IPS-NIHi7 (cell line): ENCODE results near the gene SGMS1.
"Not testable (repeated sequence)": the region's sequence is repeated elsewhere in the genome, so short reads cannot be mapped to it uniquely, and the experiment has no call there.

Experiments
- DNase-seq: peaks from one replicate; pipeline ENCODE4 v3.0.0; 2012; ENCODE audit warnings: mixed read lengths; ENCODE audit errors: extremely low spot score

The SGMS1 gene

DNA sequence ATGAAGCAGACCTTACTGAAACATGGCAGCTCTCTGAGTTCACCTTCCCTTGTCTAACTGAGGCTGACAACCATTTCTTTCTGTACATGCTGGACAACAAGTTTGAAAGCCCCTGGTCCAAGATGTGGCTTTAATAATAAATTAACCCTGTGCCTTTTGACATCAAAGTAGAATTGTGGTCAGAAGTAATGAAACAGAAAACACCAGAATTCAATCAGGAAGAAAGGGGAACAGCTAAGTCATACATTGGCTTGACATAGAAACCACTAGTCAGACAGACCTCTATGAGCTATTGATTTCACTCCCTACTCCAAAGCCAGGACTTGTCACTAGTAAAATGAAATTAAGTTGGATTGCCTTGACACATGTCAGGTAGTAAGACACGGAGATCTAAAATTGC lies 197.3 kb downstream of the SGMS1 start:
- no peak for DNase-seq

DNA sequence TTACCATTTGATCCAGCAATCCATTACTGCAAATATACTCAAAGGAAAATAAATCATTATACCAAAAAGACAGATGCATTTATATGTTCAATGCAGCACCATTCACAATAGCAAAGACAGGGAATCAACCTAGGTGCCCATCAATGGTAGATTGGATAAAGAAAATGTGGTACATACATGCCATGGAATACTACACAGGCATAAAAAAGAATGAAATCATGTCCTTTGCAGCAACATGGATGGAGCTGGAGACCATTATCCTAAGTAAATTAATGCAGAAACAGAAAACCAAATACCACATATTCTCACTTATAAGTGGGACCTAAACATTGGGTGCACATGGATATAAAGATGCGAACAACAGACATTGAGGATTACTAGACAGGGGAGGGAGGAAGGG lies 198.5 kb downstream of the SGMS1 start:
- not testable (repeated sequence) for DNase-seq

DNA sequence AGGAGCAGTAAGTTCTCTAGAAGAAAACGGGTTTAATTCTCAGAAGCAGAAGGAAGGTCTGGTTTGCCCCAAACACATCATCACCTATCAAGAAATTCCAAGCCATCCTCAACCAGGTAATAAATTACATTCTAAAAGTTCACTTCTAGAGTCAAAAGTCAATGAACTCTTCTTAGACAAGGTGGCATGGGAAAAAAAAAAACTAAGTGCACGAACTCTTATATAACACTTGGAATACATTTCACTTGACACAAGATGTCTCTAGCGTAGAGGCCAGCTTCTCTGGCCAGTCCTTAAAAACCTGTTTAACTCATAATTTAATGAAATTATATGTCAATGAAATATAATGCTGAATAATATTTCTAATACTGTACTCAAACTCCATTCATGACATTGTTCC lies 200.3 kb downstream of the SGMS1 start:
- no peak for DNase-seq

DNA sequence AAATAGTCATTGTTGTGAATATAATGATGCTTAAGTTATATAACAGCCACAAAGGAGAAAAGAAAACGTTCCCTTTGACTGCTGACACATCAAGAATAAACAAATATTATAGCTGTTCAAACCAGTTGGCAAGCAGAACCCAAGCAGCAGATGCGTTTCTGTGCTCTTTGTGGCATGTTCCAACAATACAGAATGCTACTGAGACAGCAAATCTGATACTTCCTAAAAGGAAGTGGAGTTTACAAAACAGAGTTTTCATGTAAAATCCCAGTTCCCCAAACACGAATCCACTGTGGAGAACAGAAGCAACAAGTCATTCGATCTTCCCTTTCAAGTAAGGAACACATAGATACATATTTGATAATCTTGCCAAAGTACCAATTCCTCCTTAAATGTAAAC lies 201.5 kb downstream of the SGMS1 start:
- DNase-seq: no peak

DNA sequence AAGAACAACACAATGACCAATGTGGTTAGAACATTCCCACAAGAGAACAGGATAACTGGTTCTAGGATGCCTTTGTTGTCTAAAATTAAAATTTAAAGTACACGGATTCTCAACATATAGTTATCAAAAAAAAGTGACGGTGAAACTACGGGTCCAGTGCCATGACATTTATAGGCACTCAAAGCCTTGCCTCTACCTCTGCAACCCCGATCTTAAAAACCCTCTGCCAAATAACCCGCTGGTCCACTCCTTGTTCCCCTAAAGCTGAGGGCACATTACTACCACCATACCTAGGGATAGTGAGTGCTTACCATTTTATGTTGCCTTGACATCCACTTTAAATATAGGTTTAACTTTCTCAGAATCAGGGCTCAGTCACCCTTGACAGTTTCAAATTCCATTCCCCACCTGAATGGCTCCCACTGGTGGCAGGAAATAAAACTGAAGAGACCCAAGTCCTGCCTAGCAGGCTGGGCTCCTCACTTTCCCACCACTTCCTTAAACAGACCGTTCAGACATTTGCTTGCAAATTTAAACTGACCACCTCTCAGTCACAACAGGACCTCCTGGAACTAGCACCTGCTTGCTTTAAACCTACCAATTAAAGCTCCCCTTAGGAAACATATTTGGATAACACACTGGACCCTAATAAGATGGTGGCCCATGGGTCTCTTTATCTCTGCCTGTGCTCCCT lies 202.6 kb downstream of the SGMS1 start:
- DNase-seq: peak; percentile 68

DNA sequence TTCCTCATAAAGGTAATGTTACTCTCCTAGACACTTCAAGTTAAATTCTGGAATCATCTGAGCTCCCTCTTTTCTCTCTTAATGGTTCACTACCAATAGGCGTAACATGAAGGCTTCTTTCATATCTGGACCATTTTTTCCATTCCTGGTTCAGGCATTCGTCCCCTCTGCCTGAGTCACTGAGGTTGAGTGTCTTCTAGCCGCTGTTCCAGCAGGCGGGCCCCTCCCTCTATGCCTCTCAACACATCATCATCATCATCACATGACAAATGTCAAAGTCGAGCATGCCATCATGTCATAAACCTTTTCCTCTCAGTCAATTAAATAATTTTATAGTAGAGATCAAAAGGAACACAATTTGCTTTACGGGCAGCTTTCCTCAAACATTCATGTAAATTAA lies 203.6 kb downstream of the SGMS1 start:
- no peak for DNase-seq

DNA sequence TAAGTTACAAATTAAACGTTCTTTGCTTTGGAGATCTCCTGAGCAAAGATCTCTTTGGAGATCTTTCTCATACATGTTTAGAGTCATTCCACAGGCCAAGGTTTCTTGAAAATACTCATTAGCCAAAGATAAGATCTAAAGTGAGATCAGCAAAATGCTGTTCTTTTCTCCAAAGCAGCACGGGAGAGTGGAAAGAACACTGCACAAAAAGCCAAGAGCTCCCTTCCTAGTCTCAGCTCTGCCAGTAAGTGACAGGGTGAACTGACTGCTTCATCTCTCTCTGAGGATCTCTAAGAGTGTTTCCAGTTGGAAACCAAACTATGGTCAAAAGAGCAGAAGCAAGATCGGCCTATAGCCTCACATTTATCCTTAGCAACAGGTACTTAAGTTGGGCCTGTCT lies 204.0 kb downstream of the SGMS1 start:
- DNase-seq: no peak

DNA sequence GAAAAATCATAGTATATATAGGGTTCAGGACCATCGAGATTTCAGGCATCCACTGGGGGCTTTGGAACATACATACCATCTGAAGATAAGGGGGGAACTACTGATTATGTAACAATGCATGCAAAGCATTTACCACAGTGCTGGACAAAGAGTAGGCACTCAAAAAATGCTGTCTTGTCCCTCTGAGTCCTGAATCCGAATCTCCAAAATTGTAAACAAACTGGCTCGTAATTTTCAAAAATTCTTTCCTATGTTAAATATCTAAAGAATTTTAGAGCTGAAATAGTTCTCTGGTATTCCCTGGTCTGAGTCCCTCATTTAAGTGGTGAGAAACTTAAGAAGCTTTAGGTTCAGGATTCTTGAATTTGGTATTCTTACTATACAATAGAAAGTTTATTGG lies 204.7 kb downstream of the SGMS1 start:
- no peak for DNase-seq

DNA sequence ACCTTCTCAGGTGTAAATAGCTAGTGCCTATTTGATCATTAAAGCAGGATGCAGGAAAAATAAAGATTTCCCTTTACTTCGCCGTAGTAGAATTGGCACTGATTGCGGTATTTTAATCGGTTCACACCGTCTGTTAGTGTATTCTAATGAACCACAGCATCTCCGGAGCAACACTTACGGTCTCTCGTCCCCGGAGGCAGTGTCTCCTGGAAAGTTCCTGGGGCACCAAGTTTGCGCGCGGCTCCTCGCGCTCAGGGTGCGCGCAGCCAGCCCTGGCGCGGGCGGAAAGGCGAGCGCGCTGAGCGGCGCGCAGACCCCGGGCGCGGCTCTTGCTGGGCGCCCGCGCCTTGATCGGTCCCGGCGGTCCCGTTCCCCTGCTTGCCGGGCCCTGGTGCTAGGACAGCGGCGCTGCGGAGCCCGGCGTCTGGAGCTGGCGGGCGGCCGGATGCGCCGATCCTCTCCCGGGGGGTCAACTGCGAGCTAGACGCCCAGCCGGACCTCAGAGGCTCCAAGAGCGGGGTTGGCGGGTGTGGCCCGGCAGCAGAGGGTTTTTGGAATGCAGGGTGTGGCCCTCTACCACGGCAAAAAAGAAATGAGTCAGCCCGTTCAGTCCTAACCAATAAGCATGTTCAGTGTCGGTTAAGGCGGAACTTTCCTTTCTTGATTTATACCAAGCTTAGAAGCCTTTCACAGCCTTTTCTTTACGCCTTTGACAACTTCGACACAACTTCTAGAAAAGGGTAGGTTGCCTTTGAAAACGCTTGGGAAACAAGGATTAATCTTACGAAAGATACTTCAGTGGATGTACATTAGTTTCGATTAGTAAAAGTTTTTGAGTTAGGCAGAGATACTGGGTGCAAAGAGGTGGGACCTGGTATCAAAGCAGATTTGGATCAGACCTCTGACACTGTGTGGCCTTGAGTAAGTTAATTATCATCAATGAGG lies 205.6 kb downstream of the SGMS1 start:
- peak; percentile 79 for DNase-seq

DNA sequence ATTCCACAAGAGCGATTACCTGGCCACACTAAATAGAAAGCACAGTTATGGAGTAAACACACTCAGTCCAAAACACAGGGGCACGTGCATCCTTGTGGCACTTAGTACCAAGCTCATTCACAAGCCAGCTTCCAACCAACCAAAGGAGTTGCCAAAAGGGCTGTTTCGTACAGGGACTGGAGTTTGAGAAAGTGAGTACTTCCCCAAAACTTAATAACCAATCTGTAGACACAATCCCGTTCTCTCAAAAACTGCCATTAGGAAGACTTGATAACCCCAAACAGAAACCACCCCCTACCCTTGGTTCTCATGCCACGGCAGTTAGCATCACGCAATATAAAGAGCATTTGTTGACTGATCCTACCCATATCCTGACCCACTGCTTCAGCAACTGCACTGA lies 206.3 kb downstream of the SGMS1 start:
- no peak for DNase-seq

DNA sequence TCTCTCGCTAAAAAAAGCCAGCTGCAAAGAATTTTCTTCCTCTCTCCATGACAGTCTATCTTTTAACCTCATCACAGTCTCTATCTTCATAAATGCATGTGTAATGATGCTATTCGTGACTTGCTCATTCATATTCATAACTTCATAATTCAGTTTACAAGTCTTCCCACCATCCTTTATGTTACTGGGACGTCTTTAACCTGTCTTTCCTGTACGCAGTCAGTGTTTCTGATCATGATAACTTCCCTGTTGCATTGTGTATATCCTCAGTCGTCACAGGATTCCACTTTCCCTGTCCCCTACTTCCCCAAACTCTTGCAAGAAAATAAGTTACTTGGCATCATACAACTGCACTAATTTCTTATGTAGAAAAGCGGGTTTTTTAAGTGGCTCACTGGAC lies 206.9 kb downstream of the SGMS1 start:
- DNase-seq: no peak

DNA sequence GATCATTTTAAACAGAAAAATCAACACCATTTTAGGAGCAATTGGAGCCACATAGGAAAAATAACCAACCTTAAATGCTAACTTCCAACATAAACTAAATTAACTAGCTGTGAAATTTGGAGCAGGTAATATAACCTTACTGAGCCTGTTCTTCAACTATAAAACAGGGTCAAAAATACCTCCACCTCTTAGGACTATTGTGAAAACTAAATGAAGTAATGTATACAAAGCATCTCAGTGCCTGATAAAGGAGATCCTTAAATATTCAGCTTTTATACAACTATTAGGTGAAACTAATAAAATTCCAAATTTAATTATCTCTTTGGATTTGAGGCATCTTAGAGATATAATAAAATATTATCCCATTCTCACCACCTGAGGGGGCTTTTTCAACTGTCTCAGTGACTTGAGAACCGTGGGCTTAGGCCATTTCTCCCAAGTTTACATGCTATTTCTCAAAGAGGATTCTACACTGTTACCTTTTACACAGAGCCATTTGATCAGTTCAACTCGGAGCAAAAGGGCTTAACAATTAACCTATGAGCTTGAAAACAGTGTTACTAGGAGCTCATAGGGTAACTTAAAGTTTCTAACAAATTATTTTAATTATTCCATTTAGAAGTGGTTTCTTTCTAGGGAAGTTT lies 207.5 kb downstream of the SGMS1 start:
- no peak for DNase-seq

DNA sequence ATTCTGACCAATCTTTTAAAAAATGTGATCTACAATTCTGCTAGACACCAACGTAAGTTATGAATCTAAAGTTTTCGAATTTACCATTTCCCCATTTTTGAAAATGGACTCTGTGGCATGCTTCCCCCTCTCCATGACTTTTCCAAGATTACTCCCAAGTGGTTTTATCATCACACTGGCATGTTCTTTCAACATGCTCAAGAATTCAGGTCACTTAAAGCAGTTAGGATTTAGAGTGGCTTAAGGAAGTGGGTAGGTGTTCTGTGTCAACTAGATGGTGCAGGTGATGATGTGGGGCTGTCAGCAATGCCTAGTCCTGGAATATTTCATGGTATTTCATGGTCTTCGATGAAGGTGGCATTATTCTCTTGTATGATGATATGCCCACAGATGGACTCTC lies 208.5 kb downstream of the SGMS1 start:
- DNase-seq: no peak

DNA sequence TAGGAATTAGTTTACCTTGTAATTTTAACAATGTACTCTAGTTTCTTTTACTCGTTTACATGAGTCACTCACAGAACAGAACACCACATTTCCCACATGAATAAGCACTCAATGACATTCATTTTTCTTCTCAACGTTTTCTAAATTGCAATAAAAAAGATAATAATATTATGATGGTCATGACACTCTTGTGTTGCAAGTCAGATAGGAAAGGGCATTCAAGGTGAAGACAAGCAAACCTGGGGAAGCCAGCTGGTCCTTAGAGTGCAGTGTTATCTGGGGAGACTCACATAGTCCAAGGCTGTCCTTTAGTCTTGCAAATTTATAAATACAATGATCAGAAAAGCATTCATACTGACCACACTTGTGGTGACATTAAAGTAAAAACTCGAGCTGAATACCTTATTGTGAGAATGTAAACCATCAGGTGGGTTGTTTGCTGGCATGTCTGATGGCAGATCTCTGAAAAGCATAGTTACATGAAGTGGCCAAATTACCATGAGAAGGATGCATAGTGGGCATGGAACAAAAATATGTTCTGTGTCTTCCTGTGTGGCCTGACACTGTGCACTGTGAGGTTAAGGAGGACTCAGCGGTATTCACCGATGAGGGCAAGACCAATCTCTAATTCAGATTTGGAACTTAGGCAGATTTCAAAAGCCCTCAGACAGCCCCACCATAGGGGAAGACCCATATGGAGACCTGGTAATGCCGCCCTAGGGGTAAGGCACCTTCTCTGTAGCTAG lies 213.5 kb downstream of the SGMS1 start:
- DNase-seq: no peak

DNA sequence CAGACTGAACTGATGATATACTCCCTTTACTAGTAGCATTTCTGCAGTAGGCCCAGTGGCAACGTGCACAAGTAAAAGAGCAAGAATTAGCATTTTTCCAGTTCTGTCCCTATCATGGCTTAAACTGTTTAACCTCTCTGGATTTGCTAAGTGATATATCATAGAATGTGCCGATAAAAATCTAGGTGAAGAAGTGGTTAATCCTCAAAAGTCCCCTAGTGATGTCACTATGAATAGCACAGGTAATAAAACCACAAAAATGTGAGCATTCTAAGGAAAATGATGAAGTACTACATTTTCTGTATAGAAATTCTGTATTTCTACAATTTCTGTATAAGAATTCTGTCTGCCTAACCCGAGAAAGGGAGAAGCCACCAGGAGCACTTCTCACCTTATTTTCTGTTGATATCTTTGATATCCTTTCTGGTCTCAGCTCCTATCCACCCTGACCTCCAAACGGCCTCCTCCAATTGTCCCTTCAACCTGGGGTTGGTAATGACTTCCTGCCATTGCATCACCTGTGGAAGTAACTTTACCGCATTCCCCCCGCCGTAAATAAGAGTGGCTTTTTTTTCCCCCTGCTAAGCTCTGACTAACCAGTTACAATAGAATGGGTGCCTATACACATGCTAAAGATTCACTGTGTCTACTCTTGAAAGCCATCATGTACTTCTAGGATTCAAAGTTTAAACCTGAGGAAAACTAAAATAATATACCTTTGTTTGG lies 216.5 kb downstream of the SGMS1 start:
- peak; percentile 59 for DNase-seq

DNA sequence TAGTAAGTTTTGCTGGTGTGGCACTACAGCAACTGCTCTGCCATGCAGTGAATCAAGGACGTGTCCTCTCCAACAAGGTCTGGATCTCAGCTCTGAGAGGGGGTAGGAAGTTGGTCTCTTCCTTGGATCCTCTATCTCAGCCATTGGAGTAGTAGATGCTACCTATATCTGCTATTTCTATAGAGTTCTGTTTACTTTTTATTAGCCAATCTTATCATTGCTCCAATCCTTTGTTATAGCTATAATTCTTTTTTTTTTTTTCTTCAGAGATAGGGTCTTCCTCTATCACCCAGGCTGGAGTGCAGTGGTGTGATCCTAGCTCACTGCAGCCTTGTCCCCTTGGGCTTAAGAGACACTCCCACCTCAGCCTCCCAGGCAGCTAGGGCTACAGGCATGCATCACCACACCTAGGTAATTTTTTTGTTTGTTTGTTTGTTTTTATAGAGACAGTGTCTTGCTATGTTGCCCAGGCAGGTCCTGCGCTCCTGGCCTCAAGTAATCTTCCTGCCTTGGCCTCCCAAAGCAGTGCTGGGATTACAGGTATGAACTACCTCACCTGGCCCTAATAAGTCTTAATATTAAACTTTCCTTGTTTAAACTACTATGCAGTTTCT lies 217.2 kb downstream of the SGMS1 start:
- DNase-seq: no peak

DNA sequence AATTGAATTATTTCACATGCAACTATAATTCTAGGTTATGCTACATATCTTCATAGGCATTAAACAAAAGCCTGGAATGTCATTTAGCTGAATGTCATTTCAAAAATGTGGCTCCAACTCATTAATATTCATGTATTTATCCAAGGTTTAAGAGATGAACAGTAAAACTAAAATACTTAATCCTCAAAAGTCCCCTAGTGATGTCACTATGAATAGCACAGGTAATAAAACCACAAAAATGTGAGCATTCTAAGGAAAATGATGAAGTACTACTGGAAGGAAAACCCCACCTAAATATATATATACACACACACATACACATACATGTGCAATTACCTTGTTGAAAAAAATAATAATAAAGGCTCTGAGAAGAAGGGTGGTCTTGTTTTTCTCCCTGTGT lies 218.0 kb downstream of the SGMS1 start:
- no peak for DNase-seq

DNA sequence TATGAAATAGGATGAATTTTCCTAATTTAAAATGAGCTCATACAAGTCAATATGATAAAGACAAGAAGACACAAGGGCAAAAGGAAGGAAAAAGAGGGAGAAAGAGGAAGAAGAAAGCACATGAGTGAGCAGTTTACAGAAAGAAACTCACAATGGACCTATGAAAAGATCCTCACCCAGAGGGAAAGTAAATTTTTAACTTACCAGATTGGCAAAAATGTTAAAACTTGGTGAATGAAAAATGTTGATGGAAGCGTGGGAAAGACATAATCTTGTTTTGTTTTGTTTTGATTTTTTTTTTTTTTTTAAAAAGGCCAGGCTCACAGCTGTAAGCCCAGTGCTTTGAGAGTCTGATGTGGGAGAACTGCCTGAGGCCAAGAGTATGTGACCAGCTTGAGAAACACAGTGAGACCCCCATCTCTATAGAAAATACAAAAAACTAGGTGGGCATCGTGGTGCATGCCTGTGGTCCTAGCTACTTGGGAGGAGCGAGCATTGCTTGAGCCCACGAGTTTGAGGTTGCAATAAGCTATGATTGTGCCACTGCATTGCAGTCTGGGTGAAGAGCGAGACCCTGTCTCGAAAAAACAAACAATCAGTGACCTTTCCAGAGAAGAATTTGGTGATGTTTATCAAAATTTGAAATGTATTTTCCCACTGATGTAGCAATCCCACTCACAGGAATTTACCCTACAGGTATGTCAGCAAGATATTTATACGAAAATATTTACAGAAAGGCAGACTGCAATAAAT lies 219.6 kb downstream of the SGMS1 start:
- DNase-seq: no peak

DNA sequence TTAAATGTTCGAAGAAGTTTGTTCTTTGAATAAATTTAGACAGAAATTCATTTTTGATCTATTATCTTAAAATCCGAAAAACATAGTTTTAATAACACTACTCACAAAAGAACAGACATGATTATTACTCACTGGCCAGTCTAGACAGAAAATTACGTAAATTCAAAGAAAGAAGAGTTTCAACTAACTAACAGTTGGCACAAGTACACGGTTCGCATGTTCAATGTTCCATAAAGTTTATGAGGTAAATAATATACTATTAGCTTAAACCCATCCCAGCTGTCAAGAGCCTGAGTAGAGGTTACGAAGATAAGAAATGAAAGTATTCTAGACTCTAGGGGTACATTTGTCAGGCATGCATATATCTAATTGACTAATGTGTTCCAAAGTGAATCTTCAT lies 220.7 kb downstream of the SGMS1 start:
- DNase-seq: no peak

DNA sequence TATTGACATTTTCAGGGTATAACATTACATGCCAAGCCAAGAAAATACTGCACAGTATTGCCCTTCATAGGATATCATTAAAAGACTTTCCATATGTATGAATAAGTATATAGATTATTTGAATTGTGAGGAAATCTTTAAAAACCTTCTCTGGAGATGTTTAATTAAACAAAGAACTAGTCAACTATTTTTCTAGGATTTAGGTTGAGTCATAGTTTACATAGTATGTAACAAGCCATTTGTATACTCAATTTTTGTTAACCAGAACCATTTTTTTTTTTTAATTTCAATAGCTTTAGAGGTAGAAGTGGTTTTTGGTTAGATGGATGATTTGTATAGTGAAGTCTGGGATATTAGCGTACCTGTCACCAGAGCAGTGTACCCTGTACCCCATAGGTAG lies 221.3 kb downstream of the SGMS1 start:
- no peak for DNase-seq
